ENCODE measurements around the gene HSP90AB1.

Gene HSP90AB1

GRCh38 chr6:44261581-44261980 lies 14.7 kb downstream of the HSP90AB1 start:
- H3K4me1 ChIP-seq (ENCODE audit: control insufficient read depth, low read depth, low read length) = peaks cover 25% of the 10 kb centered on the region
- H3K36me3 ChIP-seq (ENCODE audit: control insufficient read depth, low read depth, low read length) = peaks cover 26% of the 10 kb centered on the region
- no peaks in the 10 kb centered on the region for H3K27me3 ChIP-seq (ENCODE audit: control insufficient read depth, insufficient read depth, low read length)
- H3K9ac ChIP-seq (ENCODE audit: low read length) = no peak overlapping the region
- no peak overlapping the region for H3K4me3 ChIP-seq (ENCODE audit: low read length)
- H3K27ac ChIP-seq (ENCODE audit: low read length) = no peak overlapping the region
- H3K9me3 ChIP-seq (ENCODE audit: control insufficient read depth, low read depth, low read length) = no peaks in the 10 kb centered on the region

GRCh38 chr6:44262467-44263353 lies 15.8 kb downstream of the HSP90AB1 start:
- H3K9me3 ChIP-seq (ENCODE audit: control insufficient read depth, low read depth, low read length) = no peaks in the 10 kb centered on the region
- peak overlapping the region; percentile 81 for H3K4me3 ChIP-seq (ENCODE audit: low read length)
- H3K9ac ChIP-seq (ENCODE audit: low read length) = peak overlapping the region; percentile 16
- H3K36me3 ChIP-seq (ENCODE audit: control insufficient read depth, low read depth, low read length) = peaks cover 26% of the 10 kb centered on the region
- H3K27ac ChIP-seq (ENCODE audit: low read length) = no peak overlapping the region
- H3K27me3 ChIP-seq (ENCODE audit: control insufficient read depth, insufficient read depth, low read length) = no peaks in the 10 kb centered on the region
- H3K4me1 ChIP-seq (ENCODE audit: control insufficient read depth, low read depth, low read length) = peaks cover 25% of the 10 kb centered on the region

GRCh38 chr6:44263354-44264100 lies 16.6 kb downstream of the HSP90AB1 start:
- no peak overlapping the region for H3K27ac ChIP-seq (ENCODE audit: low read length)
- H3K9ac ChIP-seq (ENCODE audit: low read length) = peak overlapping the region; percentile 16
- H3K4me3 ChIP-seq (ENCODE audit: low read length) = peak overlapping the region; percentile 81
- peaks cover 22% of the 10 kb centered on the region for H3K36me3 ChIP-seq (ENCODE audit: control insufficient read depth, low read depth, low read length)
- H3K9me3 ChIP-seq (ENCODE audit: control insufficient read depth, low read depth, low read length) = no peaks in the 10 kb centered on the region
- H3K4me1 ChIP-seq (ENCODE audit: control insufficient read depth, low read depth, low read length) = peaks cover 30% of the 10 kb centered on the region
- H3K27me3 ChIP-seq (ENCODE audit: control insufficient read depth, insufficient read depth, low read length) = no peaks in the 10 kb centered on the region

- Histone ChIP-seq H3K27me3 (ENCODE audit: control insufficient read depth, insufficient read depth, low read length) (peaks cover 5% of the 10 kb centered on the region), H3K9ac (ENCODE audit: low read length) (peak overlapping the region; percentile 49), H3K36me3 (ENCODE audit: control insufficient read depth, low read depth, low read length) (peaks cover 14% of the 10 kb centered on the region), H3K4me1 (ENCODE audit: control insufficient read depth, low read depth, low read length) (peaks cover 37% of the 10 kb centered on the region), H3K4me3 (ENCODE audit: low read length) (peak overlapping the region; percentile 81), H3K9me3 (ENCODE audit: control insufficient read depth, low read depth, low read length) (no peaks in the 10 kb centered on the region), H3K27ac (ENCODE audit: low read length) (no peak overlapping the region)
Observed at GRCh38 chr6:44264154-44265006, 17.5 kb downstream of the HSP90AB1 start.

- H3K9me3 ChIP-seq (ENCODE audit: control insufficient read depth, low read depth, low read length) = no peaks in the 10 kb centered on the region
- peak within 1 kb of the TSS; percentile 81 for H3K4me3 ChIP-seq (ENCODE audit: low read length)
- peaks cover 7% of the 10 kb centered on the region for H3K36me3 ChIP-seq (ENCODE audit: control insufficient read depth, low read depth, low read length)
- peaks cover 42% of the 10 kb centered on the region for H3K4me1 ChIP-seq (ENCODE audit: control insufficient read depth, low read depth, low read length)
- H3K9ac ChIP-seq (ENCODE audit: low read length) = peak within 1 kb of the TSS; percentile 49
- H3K27me3 ChIP-seq (ENCODE audit: control insufficient read depth, insufficient read depth, low read length) = peaks cover 12% of the 10 kb centered on the region
- no peak within 1 kb of the TSS for H3K27ac ChIP-seq (ENCODE audit: low read length)
Observed at GRCh38 chr6:44265007-44265721, 18.3 kb downstream of the HSP90AB1 start, which contains the start of gene NFKBIE. Gene NFKBIE, minus strand, starts transcription at chr6:44265551. Its CDS starts 205 bp downstream, at chr6:44265346.

- no peak overlapping the region for H3K4me3 ChIP-seq (ENCODE audit: low read length)
- no peak overlapping the region for H3K9ac ChIP-seq (ENCODE audit: low read length)
Observed at GRCh38 chr6:44265722-44266233, 18.9 kb downstream of the HSP90AB1 start.

GRCh38 chr6:44266347-44266746 lies 19.4 kb downstream of the HSP90AB1 start:
- no peak overlapping the region for H3K4me3 ChIP-seq (ENCODE audit: low read length)
- no peak overlapping the region for H3K27ac ChIP-seq (ENCODE audit: low read length)
- peaks cover 46% of the 10 kb centered on the region for H3K4me1 ChIP-seq (ENCODE audit: control insufficient read depth, low read depth, low read length)
- H3K9me3 ChIP-seq (ENCODE audit: control insufficient read depth, low read depth, low read length) = no peaks in the 10 kb centered on the region
- peaks cover under 1% of the 10 kb centered on the region for H3K36me3 ChIP-seq (ENCODE audit: control insufficient read depth, low read depth, low read length)
- no peak overlapping the region for H3K9ac ChIP-seq (ENCODE audit: low read length)
- H3K27me3 ChIP-seq (ENCODE audit: control insufficient read depth, insufficient read depth, low read length) = peaks cover 12% of the 10 kb centered on the region

More at GRCh38 chr6:44265722-44266233, 18.9 kb downstream of the HSP90AB1 start:
- Histone ChIP-seq H3K4me1 (ENCODE audit: control insufficient read depth, low read depth, low read length) (peaks cover 42% of the 10 kb centered on the region), H3K36me3 (ENCODE audit: control insufficient read depth, low read depth, low read length) (peaks cover 5% of the 10 kb centered on the region), H3K9me3 (ENCODE audit: control insufficient read depth, low read depth, low read length) (no peaks in the 10 kb centered on the region), H3K27ac (ENCODE audit: low read length) (no peak overlapping the region), H3K27me3 (ENCODE audit: control insufficient read depth, insufficient read depth, low read length) (peaks cover 12% of the 10 kb centered on the region)

GRCh38 chr6:44267252-44267651 lies 20.4 kb downstream of the HSP90AB1 start:
- no peak overlapping the region for H3K9ac ChIP-seq (ENCODE audit: low read length)

GRCh38 chr6:44268095-44268628 lies 21.3 kb downstream of the HSP90AB1 start:
- peaks cover 12% of the 10 kb centered on the region for H3K27me3 ChIP-seq (ENCODE audit: control insufficient read depth, insufficient read depth, low read length)
- H3K4me3 ChIP-seq (ENCODE audit: low read length) = peak overlapping the region; percentile 21
- no peaks in the 10 kb centered on the region for H3K36me3 ChIP-seq (ENCODE audit: control insufficient read depth, low read depth, low read length)

More at GRCh38 chr6:44267252-44267651, 20.4 kb downstream of the HSP90AB1 start:
- no peaks in the 10 kb centered on the region for H3K36me3 ChIP-seq (ENCODE audit: control insufficient read depth, low read depth, low read length)
- peaks cover 12% of the 10 kb centered on the region for H3K27me3 ChIP-seq (ENCODE audit: control insufficient read depth, insufficient read depth, low read length)
- H3K27ac ChIP-seq (ENCODE audit: low read length) = no peak overlapping the region
- no peak overlapping the region for H3K4me3 ChIP-seq (ENCODE audit: low read length)
- H3K9me3 ChIP-seq (ENCODE audit: control insufficient read depth, low read depth, low read length) = no peaks in the 10 kb centered on the region
- H3K4me1 ChIP-seq (ENCODE audit: control insufficient read depth, low read depth, low read length) = peaks cover 44% of the 10 kb centered on the region

GRCh38 chr6:44269178-44269920 lies 22.4 kb downstream of the HSP90AB1 start:
- Histone ChIP-seq H3K4me1 (ENCODE audit: control insufficient read depth, low read depth, low read length) (peaks cover 24% of the 10 kb centered on the region), H3K36me3 (ENCODE audit: control insufficient read depth, low read depth, low read length) (no peaks in the 10 kb centered on the region), H3K4me3 (ENCODE audit: low read length) (peak overlapping the region; percentile 50), H3K27me3 (ENCODE audit: control insufficient read depth, insufficient read depth, low read length) (peaks cover 12% of the 10 kb centered on the region), H3K27ac (ENCODE audit: low read length) (no peak overlapping the region), H3K9ac (ENCODE audit: low read length) (no peak overlapping the region), H3K9me3 (ENCODE audit: control insufficient read depth, low read depth, low read length) (no peaks in the 10 kb centered on the region)

More at GRCh38 chr6:44268095-44268628, 21.3 kb downstream of the HSP90AB1 start:
- H3K4me1 ChIP-seq (ENCODE audit: control insufficient read depth, low read depth, low read length) = peaks cover 36% of the 10 kb centered on the region
- H3K9ac ChIP-seq (ENCODE audit: low read length) = no peak overlapping the region
- no peaks in the 10 kb centered on the region for H3K9me3 ChIP-seq (ENCODE audit: control insufficient read depth, low read depth, low read length)
- H3K27ac ChIP-seq (ENCODE audit: low read length) = no peak overlapping the region
